CD4-positive, alpha-beta T cell (primary cell): Measurements from ENCODE around the gene GRHPR. TPM values are rescaled to one million over a fixed set of nuclear protein-coding genes. Genes with fewer than 3 reads are reported as not detected.

Experiments used
- ATAC-seq: fragments of 200-7000 bp; cut with Tn5 transposase; one replicate; pipeline ENCODE4 v1.10.0; 2022; ENCODE audit warnings: mild to moderate bottlenecking; ENCODE audit not compliant: poor library complexity
- CTCF ChIA-PET: fragments of 350-600 bp; sonication (Branson Sonifier 250); formaldehyde crosslinking; loops from one replicate; lab custom pipeline; 2021; ENCODE audit warnings: antibody characterized with exemption, inconsistent platforms; lab: Charles Lee
- POLR2A ChIA-PET: fragments of 350-600 bp; sonication (Branson Sonifier 250); formaldehyde crosslinking; loops from one replicate; lab custom pipeline; 2021; ENCODE audit warnings: antibody characterized with exemption, inconsistent platforms; lab: Charles Lee
- DNase-seq, 14 experiments: peaks; one replicate each; pipeline ENCODE4 v3.0.0-alpha.2; 2013 to 2020; ENCODE audit warnings: mixed read lengths in 2 of 14
- H3K27ac ChIP-seq, 2 donors: one replicate each; pipeline versions ENCODE4 v1.5.1 to v1.7.0; 2013; ENCODE audit warnings: low read length in 2 of 2, low read depth in 1 of 2, mild to moderate bottlenecking in 1 of 2
- H3K27me3 ChIP-seq, 2 experiments: 1 replicate in 1 of 2; 2 replicates in 1 of 2; pipeline versions ENCODE4 v1.6.1 to v1.7.0; 2013; ENCODE audit warnings: low read length in 2 of 2, control low read depth in 1 of 2, mild to moderate bottlenecking in 1 of 2, moderate library complexity in 1 of 2; ENCODE audit not compliant: insufficient read depth in 2 of 2, control insufficient read depth in 1 of 2
- H3K36me3 ChIP-seq: one replicate; pipeline ENCODE4 v1.6.1; 2013; ENCODE audit warnings: low read length, control low read depth; ENCODE audit not compliant: insufficient read depth
- H3K4me1 ChIP-seq: one replicate; pipeline ENCODE4 v1.6.1; 2013; ENCODE audit warnings: low read length, control low read depth; ENCODE audit not compliant: insufficient read depth
- H3K4me3 ChIP-seq: one replicate; pipeline ENCODE4 v1.5.1; 2013; ENCODE audit warnings: mild to moderate bottlenecking, low read length, moderate library complexity
- H3K9me3 ChIP-seq, 2 experiments: 1 replicate in 1 of 2; 2 replicates in 1 of 2; pipeline versions ENCODE4 v1.6.1 to v1.7.0; 2013; ENCODE audit warnings: low read length in 2 of 2, mild to moderate bottlenecking in 2 of 2, control low read depth in 1 of 2, moderate library complexity in 1 of 2; ENCODE audit not compliant: control insufficient read depth in 1 of 2, insufficient read depth in 1 of 2
- H3K27ac Mint-ChIP-seq: one replicate; pipeline ENCODE4 v1.8.0; 2020; ENCODE audit warnings: mixed read lengths
- H3K27me3 Mint-ChIP-seq: one replicate; pipeline ENCODE4 v1.8.0; 2021; ENCODE audit warnings: mixed read lengths
- H3K36me3 Mint-ChIP-seq: one replicate; pipeline ENCODE4 v1.8.0; 2021; ENCODE audit warnings: low read depth, mixed read lengths
- H3K4me1 Mint-ChIP-seq: one replicate; pipeline ENCODE4 v1.8.0; 2021; ENCODE audit warnings: low read depth, mixed read lengths
- H3K4me3 Mint-ChIP-seq: one replicate; pipeline ENCODE4 v1.8.0; 2020; ENCODE audit warnings: mild to moderate bottlenecking, mixed read lengths
- H3K9me3 Mint-ChIP-seq: one replicate; pipeline ENCODE4 v1.8.0; 2020; ENCODE audit warnings: mixed read lengths
- intact Hi-C, 2 experiments: fragments of 100-400 bp; cut with DNase I in 1 of 2; cut with micrococcal nuclease in 1 of 2; formaldehyde crosslinking; loops; one replicate each; pipeline versions ENCODE4 v1.15.1 to v1.9.0; 2023 to 2025; cut with DNase I, micrococcal nuclease
- total RNA-seq, 174 experiments: library from RNA in 2 of 174; stranded (reverse) in 2 of 174; gene quantifications; one replicate each; pipeline ENCODE4 v1.2.3 and lab custom pipeline; 2021 to 2026
- TF ChIP-seq, protein P1 (sequence below): fragments of 200-600 bp; IDR thresholded peaks from one replicate; pipeline ENCODE4 v1.8.0; 2022; ENCODE audit warnings: antibody characterized with exemption, mild to moderate bottlenecking

GRHPR gene
- total RNA-seq, 2 experiments from 2014 or later, result 29.0 to 29.6 TPM

GRCh38 chr9:37446401-37446800 is 23.9 kb downstream of the GRHPR start:
- no peak overlapping the region for H3K4me3 Mint-ChIP-seq
- H3K27me3 Mint-ChIP-seq, result no peaks in the 10 kb centered on the region
- Histone ChIP-seq H3K27me3 (no peaks in the 10 kb centered on the region), H3K27ac (no peak overlapping the region), H3K36me3 (peaks cover 15% of the 10 kb centered on the region), H3K9me3 (no peaks in the 10 kb centered on the region), H3K4me3 (no peak overlapping the region), H3K4me1 (no peaks in the 10 kb centered on the region)
- intact Hi-C loops, result no loop called here
- peaks cover 27% of the 10 kb centered on the region for H3K4me1 Mint-ChIP-seq
- H3K36me3 Mint-ChIP-seq, result peaks cover 35% of the 10 kb centered on the region
- ChIA-PET CTCF (no interaction called here), POLR2A (no interaction called here)
- ATAC-seq (no peak), DNase-seq (no peak)
- no peak overlapping the region for H3K27ac Mint-ChIP-seq
- H3K9me3 Mint-ChIP-seq, result no peaks in the 10 kb centered on the region
- TF ChIP-seq, protein P1, sequence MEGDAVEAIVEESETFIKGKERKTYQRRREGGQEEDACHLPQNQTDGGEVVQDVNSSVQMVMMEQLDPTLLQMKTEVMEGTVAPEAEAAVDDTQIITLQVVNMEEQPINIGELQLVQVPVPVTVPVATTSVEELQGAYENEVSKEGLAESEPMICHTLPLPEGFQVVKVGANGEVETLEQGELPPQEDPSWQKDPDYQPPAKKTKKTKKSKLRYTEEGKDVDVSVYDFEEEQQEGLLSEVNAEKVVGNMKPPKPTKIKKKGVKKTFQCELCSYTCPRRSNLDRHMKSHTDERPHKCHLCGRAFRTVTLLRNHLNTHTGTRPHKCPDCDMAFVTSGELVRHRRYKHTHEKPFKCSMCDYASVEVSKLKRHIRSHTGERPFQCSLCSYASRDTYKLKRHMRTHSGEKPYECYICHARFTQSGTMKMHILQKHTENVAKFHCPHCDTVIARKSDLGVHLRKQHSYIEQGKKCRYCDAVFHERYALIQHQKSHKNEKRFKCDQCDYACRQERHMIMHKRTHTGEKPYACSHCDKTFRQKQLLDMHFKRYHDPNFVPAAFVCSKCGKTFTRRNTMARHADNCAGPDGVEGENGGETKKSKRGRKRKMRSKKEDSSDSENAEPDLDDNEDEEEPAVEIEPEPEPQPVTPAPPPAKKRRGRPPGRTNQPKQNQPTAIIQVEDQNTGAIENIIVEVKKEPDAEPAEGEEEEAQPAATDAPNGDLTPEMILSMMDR, result no peak

- POLR2A ChIA-PET, result no interaction called here
Measured at GRCh38 chr9:37447111-37447510, 24.6 kb downstream of the GRHPR start.

GRCh38 chr9:37449862-37450632 is 27.6 kb downstream of the GRHPR start:
- Mint-ChIP-seq H3K27ac (no peak overlapping the region), H3K36me3 (peaks cover 21% of the 10 kb centered on the region), H3K4me3 (no peak overlapping the region), H3K27me3 (no peaks in the 10 kb centered on the region), H3K9me3 (no peaks in the 10 kb centered on the region), H3K4me1 (peaks cover 62% of the 10 kb centered on the region)
- DNase-seq (no peak), ATAC-seq (no peak)
- no peaks in the 10 kb centered on the region for H3K36me3 ChIP-seq
- no peaks in the 10 kb centered on the region for H3K4me1 ChIP-seq
- H3K27ac ChIP-seq, result no peak overlapping the region
- intact Hi-C loops, result no loop called here
- POLR2A ChIA-PET, result no interaction called here
- no peaks in the 10 kb centered on the region for H3K27me3 ChIP-seq
- CTCF ChIA-PET, result no interaction called here
- TF ChIP-seq, protein P1, result no peak
- no peaks in the 10 kb centered on the region for H3K9me3 ChIP-seq
- no peak overlapping the region for H3K4me3 ChIP-seq

More at GRCh38 chr9:37447111-37447510, 24.6 kb downstream of the GRHPR start:
- H3K4me3 Mint-ChIP-seq, result no peak overlapping the region
- H3K36me3 Mint-ChIP-seq, result peaks cover 28% of the 10 kb centered on the region
- no peaks in the 10 kb centered on the region for H3K9me3 Mint-ChIP-seq
- no peaks in the 10 kb centered on the region for H3K27me3 ChIP-seq
- TF ChIP-seq, protein P1, result no peak
- ATAC-seq (no peak), DNase-seq (no peak)
- no peak overlapping the region for H3K4me3 ChIP-seq
- CTCF ChIA-PET, result no interaction called here
- H3K9me3 ChIP-seq, result no peaks in the 10 kb centered on the region
- H3K27ac Mint-ChIP-seq, result no peak overlapping the region
- no peak overlapping the region for H3K27ac ChIP-seq
- H3K27me3 Mint-ChIP-seq, result no peaks in the 10 kb centered on the region
- H3K36me3 ChIP-seq, result peaks cover 8% of the 10 kb centered on the region
- peaks cover 33% of the 10 kb centered on the region for H3K4me1 Mint-ChIP-seq
- H3K4me1 ChIP-seq, result no peaks in the 10 kb centered on the region
- intact Hi-C loops, result no loop called here
